ENCODE data around the gene ZNF608.

The ZNF608 gene

DNA sequence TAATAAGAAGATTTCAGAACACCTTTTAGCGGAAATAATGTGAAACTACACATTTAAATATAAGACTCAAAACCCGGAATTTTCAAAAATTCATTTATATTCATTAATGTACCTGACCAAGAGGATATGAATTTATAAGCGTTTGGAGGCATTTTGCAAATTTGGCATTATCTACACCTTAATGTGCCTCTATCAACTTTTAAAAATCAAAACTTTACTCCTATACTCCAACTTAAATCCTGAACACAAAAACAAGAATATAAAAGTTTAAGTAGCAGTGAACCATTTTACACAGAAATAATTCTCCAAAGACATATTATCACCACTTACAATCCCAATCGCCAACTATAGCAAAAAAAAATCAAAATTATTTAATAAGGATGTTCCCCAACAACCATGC is 3.9 kb downstream of the ZNF608 start (continued):
- TF ChIP-seq, protein P1, sequence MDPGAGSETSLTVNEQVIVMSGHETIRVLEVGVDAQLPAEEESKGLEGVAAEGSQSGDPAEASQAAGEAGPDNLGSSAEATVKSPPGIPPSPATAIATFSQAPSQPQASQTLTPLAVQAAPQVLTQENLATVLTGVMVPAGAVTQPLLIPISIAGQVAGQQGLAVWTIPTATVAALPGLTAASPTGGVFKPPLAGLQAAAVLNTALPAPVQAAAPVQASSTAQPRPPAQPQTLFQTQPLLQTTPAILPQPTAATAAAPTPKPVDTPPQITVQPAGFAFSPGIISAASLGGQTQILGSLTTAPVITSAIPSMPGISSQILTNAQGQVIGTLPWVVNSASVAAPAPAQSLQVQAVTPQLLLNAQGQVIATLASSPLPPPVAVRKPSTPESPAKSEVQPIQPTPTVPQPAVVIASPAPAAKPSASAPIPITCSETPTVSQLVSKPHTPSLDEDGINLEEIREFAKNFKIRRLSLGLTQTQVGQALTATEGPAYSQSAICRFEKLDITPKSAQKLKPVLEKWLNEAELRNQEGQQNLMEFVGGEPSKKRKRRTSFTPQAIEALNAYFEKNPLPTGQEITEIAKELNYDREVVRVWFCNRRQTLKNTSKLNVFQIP (CRISPR knock-in tag; IDR thresholded peaks at IDR 0.05; ENCODE audit: borderline replicate concordance, low read depth), result no peak
- TF ChIP-seq CSDC2 (CRISPR knock-in tag; IDR thresholded peaks at IDR 0.05) (no peak), ESRRG (CRISPR knock-in tag; IDR thresholded peaks at IDR 0.05) (no peak), ZC3H10 (CRISPR knock-in tag; IDR thresholded peaks at IDR 0.05) (no peak)

DNA sequence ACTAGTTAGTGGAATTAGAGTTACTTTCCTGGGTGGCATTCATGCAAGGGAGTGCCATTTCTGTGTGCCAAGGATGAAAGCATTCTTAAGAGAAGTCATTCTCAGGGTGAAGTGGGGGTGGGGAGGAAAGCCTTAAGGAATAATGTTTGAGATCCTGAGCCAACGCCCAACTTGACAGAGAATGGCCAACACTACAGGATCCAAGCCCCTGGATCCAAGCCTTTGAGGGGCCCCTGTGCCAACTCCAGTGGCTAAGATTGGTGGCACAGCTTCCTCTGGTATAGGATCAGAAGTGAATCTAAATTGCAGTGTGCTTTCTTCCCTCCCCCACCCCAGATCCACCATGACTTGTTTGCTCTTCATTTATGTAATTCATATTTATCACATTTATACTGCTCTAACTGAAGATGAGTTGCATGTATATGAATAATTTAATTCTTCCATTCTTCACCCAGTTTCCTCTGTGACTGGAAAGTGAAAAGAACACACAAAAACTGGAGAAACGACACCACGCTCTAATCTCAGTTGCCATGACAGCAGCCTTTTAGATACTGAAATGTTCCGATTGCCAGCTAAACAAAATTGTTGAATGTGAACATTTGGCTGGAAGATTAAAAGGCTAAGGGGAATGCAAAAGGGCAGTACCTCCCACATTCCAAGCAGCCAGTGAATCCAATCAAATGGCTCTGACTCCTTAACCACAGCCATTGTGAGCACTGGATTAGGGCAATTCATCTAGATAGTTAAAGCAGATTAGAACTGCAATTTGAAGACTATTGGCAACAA is 4.5 kb downstream of the ZNF608 start:
- ATAC-seq, result peak; percentile 31
- TF ChIP-seq OSR1 (CRISPR knock-in tag; IDR thresholded peaks at IDR 0.05) (no peak), RARB (CRISPR knock-in tag; IDR thresholded peaks at IDR 0.05) (no peak), ISL1 (CRISPR knock-in tag; IDR thresholded peaks at IDR 0.05) (peak; percentile 74)
- TF ChIP-seq, protein P2, sequence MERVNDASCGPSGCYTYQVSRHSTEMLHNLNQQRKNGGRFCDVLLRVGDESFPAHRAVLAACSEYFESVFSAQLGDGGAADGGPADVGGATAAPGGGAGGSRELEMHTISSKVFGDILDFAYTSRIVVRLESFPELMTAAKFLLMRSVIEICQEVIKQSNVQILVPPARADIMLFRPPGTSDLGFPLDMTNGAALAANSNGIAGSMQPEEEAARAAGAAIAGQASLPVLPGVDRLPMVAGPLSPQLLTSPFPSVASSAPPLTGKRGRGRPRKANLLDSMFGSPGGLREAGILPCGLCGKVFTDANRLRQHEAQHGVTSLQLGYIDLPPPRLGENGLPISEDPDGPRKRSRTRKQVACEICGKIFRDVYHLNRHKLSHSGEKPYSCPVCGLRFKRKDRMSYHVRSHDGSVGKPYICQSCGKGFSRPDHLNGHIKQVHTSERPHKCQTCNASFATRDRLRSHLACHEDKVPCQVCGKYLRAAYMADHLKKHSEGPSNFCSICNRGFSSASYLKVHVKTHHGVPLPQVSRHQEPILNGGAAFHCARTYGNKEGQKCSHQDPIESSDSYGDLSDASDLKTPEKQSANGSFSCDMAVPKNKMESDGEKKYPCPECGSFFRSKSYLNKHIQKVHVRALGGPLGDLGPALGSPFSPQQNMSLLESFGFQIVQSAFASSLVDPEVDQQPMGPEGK (CRISPR knock-in tag; IDR thresholded peaks at IDR 0.05; ENCODE audit: borderline replicate concordance), result peak; percentile 75; the same call in 1 of the 2 replicates

DNA sequence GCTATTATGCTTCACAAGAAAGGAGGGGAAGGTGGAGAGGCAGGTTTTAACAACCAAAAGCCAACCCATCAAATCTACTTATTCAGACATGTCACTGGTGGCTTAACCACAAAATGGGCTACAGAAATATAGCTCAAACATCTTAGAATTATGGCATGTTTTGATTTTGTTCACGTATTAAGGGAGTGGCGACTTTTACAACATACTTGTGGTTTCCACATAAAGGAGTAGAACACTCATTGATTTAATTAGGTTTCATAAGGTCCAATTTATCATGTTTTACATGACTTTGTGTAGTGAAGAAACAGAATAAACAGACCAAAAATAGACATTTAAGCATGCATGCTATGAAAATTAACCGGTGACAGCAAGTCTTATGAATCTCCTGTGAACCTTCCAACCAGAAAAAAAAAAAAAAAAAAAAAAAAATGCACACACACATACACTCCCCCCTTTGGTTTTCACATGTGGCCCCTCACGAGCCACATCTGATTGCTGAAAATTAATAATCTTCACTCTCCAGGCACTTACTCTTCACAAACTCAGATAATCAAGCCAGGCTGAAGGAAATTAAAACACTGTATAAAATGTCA is 5.4 kb downstream of the ZNF608 start:
- no peak for ATAC-seq
- TF ChIP-seq ISL1 (CRISPR knock-in tag; IDR thresholded peaks at IDR 0.05), result peak; percentile 51
- TF ChIP-seq RARB (CRISPR knock-in tag; IDR thresholded peaks at IDR 0.05), result no peak
- TF ChIP-seq ZNF70 (CRISPR knock-in tag; IDR thresholded peaks at IDR 0.05), result no peak
- TF ChIP-seq ZC3H10 (CRISPR knock-in tag; IDR thresholded peaks at IDR 0.05), result no peak
- no peak for TF ChIP-seq ARNTL (CRISPR knock-in tag; IDR thresholded peaks at IDR 0.05; ENCODE audit: borderline replicate concordance, low read depth)
- no peak for TF ChIP-seq ZFP3 (CRISPR knock-in tag; IDR thresholded peaks at IDR 0.05)

DNA sequence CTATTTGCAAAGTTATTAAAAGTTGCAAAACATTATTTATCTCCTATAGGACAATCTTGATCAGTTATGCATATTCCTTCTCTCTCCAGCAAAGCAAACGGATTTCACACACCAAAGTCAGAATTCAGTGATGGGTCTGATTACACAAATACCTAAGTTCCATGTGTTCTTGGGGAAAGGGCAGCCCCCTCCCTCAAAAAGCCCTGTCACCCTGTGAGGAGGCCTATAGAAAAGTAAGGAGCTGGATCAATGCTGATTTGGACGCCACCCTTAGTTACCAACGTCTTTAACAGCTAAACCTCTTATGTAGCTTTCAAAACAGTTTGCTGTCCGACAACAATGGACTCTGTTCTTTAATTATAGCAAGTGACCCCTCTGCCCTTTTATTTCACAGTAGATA is 6.4 kb downstream of the ZNF608 start:
- no peak for ATAC-seq
- TF ChIP-seq, protein P1 (CRISPR knock-in tag; IDR thresholded peaks at IDR 0.05; ENCODE audit: borderline replicate concordance, low read depth), result no peak
- TF ChIP-seq ZFP3 (CRISPR knock-in tag; IDR thresholded peaks at IDR 0.05), result no peak
- no peak for TF ChIP-seq ESRRG (CRISPR knock-in tag; IDR thresholded peaks at IDR 0.05)
- TF ChIP-seq ZNF8 (CRISPR knock-in tag; IDR thresholded peaks at IDR 0.05), result no peak
- no peak for TF ChIP-seq ZC3H10 (CRISPR knock-in tag; IDR thresholded peaks at IDR 0.05)

DNA sequence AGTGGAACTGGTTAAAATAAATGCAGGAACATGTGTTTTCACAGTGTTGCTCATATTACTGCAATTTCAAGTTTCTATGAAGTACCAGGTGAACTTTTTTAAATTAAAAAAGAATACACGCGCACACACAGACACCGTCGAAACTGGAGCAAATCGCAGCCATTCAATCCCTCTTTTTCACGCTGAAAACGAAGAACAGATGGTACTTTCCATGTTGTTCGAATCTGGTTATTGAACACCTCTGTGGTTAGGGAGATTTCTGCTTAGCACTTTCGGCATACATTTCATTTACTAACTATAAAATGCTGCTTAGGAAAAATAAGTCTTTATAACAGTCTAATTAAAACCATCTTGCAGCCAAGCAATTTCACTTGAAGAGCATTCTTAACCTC is 6.8 kb downstream of the ZNF608 start:
- no peak for ATAC-seq
- TF ChIP-seq RARB (CRISPR knock-in tag; IDR thresholded peaks at IDR 0.05) (no peak), ZC3H10 (CRISPR knock-in tag; IDR thresholded peaks at IDR 0.05) (no peak)

DNA sequence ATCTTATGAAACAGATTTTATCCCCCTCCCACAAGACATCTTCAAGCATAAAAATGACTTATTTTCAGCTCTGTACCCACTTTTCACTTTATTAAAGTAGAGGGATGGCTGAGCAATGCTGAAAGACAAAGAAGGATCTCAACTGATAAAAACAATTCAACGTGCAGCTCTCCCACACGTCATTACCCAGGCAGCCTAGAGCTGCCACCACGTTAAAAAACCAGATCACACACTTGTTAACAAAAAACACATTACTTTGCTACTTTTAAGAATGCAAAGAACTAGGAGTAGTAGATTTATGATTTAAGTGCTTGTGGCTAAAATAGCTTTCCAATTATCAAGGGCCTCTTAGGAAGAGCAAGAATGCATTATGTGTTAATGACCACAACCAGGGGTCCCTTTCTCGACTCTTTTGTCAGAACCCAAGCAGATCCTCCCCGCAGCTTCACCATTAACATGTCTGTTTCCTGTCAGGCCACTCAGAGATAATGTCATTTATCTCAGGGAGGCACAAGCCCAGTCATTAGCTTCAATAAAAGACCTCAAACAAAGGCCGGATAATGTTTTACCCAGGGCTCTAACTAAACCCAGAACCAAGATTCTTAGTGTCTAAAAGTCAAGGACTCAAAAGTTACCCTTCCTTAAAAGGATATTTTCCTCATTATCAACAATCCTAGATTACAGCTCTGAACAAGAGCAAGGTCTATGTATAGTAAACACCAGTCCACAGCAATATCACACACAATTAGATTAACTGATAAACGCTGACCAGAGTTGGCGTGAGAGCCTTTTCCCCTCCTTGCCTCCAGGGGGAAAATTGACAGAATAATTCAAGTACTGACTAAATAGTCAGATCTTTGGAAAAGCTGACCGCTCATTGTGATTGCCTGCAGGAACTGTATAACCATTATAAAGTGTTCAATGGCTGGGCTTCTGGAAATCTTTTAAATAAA is 7.5 kb downstream of the ZNF608 start:
- peak; percentile 38 for ATAC-seq
- 0 out of 2 replicates have a peak, but pooled peaks have one; percentile 11 for TF ChIP-seq ARNTL (CRISPR knock-in tag; IDR thresholded peaks at IDR 0.05; ENCODE audit: borderline replicate concordance, low read depth)
- TF ChIP-seq, protein P3, sequence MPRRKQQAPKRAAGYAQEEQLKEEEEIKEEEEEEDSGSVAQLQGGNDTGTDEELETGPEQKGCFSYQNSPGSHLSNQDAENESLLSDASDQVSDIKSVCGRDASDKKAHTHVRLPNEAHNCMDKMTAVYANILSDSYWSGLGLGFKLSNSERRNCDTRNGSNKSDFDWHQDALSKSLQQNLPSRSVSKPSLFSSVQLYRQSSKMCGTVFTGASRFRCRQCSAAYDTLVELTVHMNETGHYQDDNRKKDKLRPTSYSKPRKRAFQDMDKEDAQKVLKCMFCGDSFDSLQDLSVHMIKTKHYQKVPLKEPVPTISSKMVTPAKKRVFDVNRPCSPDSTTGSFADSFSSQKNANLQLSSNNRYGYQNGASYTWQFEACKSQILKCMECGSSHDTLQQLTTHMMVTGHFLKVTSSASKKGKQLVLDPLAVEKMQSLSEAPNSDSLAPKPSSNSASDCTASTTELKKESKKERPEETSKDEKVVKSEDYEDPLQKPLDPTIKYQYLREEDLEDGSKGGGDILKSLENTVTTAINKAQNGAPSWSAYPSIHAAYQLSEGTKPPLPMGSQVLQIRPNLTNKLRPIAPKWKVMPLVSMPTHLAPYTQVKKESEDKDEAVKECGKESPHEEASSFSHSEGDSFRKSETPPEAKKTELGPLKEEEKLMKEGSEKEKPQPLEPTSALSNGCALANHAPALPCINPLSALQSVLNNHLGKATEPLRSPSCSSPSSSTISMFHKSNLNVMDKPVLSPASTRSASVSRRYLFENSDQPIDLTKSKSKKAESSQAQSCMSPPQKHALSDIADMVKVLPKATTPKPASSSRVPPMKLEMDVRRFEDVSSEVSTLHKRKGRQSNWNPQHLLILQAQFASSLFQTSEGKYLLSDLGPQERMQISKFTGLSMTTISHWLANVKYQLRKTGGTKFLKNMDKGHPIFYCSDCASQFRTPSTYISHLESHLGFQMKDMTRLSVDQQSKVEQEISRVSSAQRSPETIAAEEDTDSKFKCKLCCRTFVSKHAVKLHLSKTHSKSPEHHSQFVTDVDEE (CRISPR knock-in tag; IDR thresholded peaks at IDR 0.05), result peak; percentile 86
- TF ChIP-seq TCF4 (CRISPR knock-in tag; IDR thresholded peaks at IDR 0.05; ENCODE audit: borderline replicate concordance), result peak; percentile 96
- TF ChIP-seq, protein P4, sequence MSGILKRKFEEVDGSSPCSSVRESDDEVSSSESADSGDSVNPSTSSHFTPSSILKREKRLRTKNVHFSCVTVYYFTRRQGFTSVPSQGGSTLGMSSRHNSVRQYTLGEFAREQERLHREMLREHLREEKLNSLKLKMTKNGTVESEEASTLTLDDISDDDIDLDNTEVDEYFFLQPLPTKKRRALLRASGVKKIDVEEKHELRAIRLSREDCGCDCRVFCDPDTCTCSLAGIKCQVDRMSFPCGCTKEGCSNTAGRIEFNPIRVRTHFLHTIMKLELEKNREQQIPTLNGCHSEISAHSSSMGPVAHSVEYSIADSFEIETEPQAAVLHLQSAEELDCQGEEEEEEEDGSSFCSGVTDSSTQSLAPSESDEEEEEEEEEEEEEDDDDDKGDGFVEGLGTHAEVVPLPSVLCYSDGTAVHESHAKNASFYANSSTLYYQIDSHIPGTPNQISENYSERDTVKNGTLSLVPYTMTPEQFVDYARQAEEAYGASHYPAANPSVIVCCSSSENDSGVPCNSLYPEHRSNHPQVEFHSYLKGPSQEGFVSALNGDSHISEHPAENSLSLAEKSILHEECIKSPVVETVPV (CRISPR knock-in tag; IDR thresholded peaks at IDR 0.05), result peak; percentile 85; the same call in 1 of the 2 replicates
- 0 out of 2 replicates have a peak, but pooled peaks have one; percentile 52 for TF ChIP-seq ESRRG (CRISPR knock-in tag; IDR thresholded peaks at IDR 0.05)
- no peak for TF ChIP-seq RARB (CRISPR knock-in tag; IDR thresholded peaks at IDR 0.05)
- TF ChIP-seq CSDC2 (CRISPR knock-in tag; IDR thresholded peaks at IDR 0.05), result no peak
- TF ChIP-seq OSR1 (CRISPR knock-in tag; IDR thresholded peaks at IDR 0.05), result no peak
- TF ChIP-seq GLIS3 (CRISPR knock-in tag; IDR thresholded peaks at IDR 0.05), result peak; percentile 74; the same call in 1 of the 2 replicates

All from SK-N-SH treated with all-trans-retinoic acid at 6 μM for 48 hours (cell line).